HG02571 (cell line): ENCODE data around the gene IL36A.

Source experiments
- ATAC-seq: cut with Tn5 transposase; IDR thresholded peaks from one replicate; pipeline ENCODE4 v1.9.1; 2021; ENCODE audit warnings: mild to moderate bottlenecking, moderate library complexity; ENCODE audit not compliant: unreplicated experiment

The IL36A gene

DNA sequence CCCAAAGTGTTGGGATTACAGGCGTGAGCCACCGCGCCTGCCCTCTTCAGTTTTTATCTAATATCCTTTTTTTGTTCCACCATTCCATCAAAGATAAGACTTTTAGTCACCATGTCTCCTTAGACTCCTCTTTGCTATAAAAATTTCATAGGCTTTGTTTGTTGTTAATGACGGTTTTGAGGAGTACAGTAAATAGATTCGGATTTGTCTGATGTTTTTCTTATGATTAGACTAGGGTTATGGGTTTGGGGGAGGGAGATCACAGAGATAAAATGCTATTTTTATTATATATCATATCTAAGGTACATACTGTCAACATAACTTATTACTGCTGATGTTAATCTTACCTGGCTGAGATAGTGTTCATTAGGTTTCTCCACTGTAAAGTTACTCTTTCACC lies 41.2 kb downstream of the IL36A start:
- no peak for ATAC-seq

DNA sequence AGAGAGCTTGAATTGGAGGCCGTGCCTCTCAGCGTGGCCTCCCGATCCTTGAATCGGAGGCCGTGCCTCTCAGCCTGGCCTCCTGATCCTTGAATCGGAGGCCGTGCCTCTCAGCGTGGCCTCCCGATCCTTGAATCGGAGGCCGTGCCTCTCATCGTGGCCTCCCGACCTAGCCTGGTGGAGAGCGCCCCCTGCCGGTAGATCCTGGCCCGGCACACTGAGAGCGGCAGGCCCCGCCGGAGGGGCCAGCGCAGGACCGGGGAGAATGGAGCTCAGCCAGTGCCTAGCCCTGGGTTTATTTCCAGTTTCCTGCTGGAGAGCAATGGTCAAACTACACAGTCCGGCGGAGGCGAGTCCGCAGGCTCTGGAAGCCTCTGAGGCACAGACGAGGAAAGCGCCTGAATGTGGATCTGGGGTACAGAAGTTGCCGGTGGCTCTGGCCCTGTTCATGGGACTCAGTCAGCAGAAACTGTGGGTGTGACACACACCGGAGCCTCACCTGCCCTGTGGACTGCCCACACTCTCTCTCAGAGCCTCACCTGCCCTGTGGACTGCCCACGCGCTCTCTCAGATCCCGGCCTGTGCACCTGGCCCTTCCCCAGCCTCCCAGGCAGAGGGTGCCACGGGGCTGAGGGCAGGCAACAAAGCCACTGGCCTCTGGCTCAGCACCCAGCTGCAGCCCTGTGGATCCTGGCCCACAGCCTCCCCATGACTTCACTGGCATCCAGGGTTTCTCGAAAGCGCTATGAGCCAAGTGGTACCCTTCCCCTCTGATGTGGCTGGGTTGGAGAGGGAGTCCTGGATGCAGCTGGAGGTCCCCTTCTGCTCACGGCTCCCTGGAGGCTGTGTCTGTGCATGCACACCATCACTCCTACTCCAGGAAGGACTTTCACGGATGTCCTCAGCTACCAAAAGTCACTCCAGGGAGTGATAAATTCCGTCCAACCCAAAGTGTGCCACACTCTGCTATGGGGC lies 45.9 kb downstream of the IL36A start:
- no peak for ATAC-seq

GRCh38 chr2:113052396-113052917 lies 47.2 kb downstream of the IL36A start, which contains the start of gene IL36B:
Gene IL36B, minus strand, starts transcription at chr2:113052867.
- ATAC-seq: no peak

DNA sequence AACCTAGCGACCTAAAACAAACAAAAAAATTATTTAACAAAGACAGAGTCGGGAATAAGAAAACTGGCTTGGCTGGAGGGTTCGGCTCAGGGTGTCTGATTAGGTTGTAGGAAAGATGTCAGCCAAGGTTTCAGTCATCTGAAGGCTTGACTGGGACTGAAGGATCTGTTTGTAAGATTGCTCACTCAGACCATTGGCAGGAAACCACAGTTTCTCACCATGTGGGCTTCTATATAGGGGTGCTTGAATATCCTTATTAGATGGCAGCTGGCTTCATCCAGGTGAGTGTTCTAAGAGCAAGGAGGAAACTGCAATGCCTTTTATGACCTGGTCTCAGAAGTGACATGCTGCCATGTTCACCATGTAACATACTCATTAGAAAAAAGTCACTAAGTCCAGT lies 48.4 kb downstream of the IL36A start:
- no peak for ATAC-seq

GRCh38 chr2:113054066-113054465 lies 48.8 kb downstream of the IL36A start:
- no peak for ATAC-seq

DNA sequence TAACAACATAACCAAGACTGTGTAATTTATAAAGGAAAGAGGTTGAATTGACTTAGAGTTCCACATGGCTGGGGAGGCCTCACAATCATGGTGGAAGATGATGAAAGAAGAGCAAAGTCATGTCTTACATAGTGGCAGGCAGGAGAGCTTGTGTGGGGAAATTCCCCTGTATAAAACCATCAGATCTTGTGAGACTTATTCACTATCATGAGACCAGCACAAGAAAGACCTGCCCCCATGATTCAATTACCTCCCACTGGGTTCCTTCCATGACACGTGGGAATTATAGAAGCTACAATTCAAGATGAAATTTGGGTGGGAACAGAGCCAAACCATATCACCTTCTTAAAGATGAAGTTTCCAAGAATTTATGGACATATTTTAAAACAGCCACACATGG lies 51.3 kb downstream of the IL36A start:
- no peak for ATAC-seq

DNA sequence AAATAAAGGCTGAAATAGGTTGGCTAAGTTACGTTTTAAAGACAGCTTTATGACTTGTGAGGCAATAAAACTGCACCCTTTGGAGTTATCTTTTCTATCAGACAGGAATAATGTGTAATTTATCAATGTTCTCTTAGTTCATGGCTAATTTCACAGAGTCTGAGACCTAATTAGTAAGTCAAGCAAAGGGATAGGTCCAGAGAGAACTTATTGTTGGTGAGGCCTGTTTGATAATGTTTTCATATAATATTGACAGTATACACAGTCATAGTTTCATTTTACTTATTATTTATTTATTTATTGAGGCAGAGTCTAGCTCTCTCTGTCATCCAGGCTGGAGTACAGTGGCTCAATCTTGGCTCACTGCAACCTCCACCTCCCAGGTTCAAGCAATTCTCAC lies 51.9 kb downstream of the IL36A start:
- no peak for ATAC-seq
